HepG2 (cell line): ENCODE measurements around the gene PRADC1. TPM values are rescaled to one million over a fixed set of nuclear protein-coding genes. Genes with fewer than 3 reads are reported as not detected.

ENCODE experiments used
- ARID2 ChIP-seq: sonication (generic); formaldehyde crosslinking; IDR thresholded peaks from 2 replicates; pipeline ENCODE4 v1.8.1; 2022; ENCODE audit warnings: mild to moderate bottlenecking, missing genetic modification reagents, borderline replicate concordance
- CSRNP2 ChIP-seq: sonication (generic); formaldehyde crosslinking; conservative IDR thresholded peaks from 2 replicates; pipeline ENCODE4 v1.8.0; 2022; ENCODE audit warnings: low read depth, missing genetic modification reagents
- KDM6A ChIP-seq: IDR thresholded peaks from 2 replicates; pipeline ENCODE4 v1.6.1; 2016; ENCODE audit warnings: low read depth
- KMT2B ChIP-seq: IDR thresholded peaks from 2 replicates; pipeline ENCODE4 v1.6.1; 2016; ENCODE audit warnings: missing genetic modification reagents, missing compliant biosample characterization
- MAX ChIP-seq: IDR thresholded peaks from 2 replicates; pipeline ENCODE4 v1.6.1; 2012; ENCODE audit warnings: inconsistent platforms
- MTF2 ChIP-seq: sonication (generic); formaldehyde crosslinking; IDR thresholded peaks from 2 replicates; pipeline ENCODE4 v1.5.0; 2020; ENCODE audit warnings: missing genetic modification reagents, borderline replicate concordance
- MYC ChIP-seq: sonication (generic); formaldehyde crosslinking; IDR thresholded peaks from 2 replicates; pipeline ENCODE4 v1.9.0; 2021; ENCODE audit warnings: missing genetic modification reagents, borderline replicate concordance
- NFAT5 ChIP-seq: sonication (generic); formaldehyde crosslinking; IDR thresholded peaks from 2 replicates; pipeline ENCODE4 v1.4.0; 2020; ENCODE audit warnings: missing genetic modification reagents
- NR2F2 ChIP-seq: IDR thresholded peaks from 2 replicates; pipeline ENCODE4 v1.6.1; 2012; ENCODE audit warnings: low read depth, inconsistent platforms, borderline replicate concordance
- NR2F6 ChIP-seq, 2 experiments: IDR thresholded peaks; 2 replicates each; pipeline ENCODE4 v1.6.1; 2016; ENCODE audit warnings: antibody characterized with exemption in 1 of 2, mild to moderate bottlenecking in 1 of 2
- PCBP1 ChIP-seq: fragments of 200-400 bp; formaldehyde crosslinking; IDR thresholded peaks from 2 replicates; pipeline ENCODE4 v1.6.1; 2017; ENCODE audit warnings: mild to moderate bottlenecking, low read depth, low read length, borderline replicate concordance
- REXO4 ChIP-seq: sonication (generic); formaldehyde crosslinking; IDR thresholded peaks from 2 replicates; pipeline ENCODE4 v1.8.0; 2022; ENCODE audit warnings: missing genetic modification reagents, mild to moderate bottlenecking, borderline replicate concordance
- ZBTB42 ChIP-seq: sonication (generic); formaldehyde crosslinking; IDR thresholded peaks from 2 replicates; pipeline ENCODE4 v1.5.0; 2020; ENCODE audit warnings: mild to moderate bottlenecking, missing genetic modification reagents
- ZFY ChIP-seq: sonication (generic); formaldehyde crosslinking; IDR thresholded peaks from 2 replicates; pipeline ENCODE4 v1.4.0; 2020; ENCODE audit warnings: missing genetic modification reagents
- ZNF10 ChIP-seq: sonication (generic); formaldehyde crosslinking; IDR thresholded peaks from 2 replicates; pipeline ENCODE4 v1.4.0; 2020; ENCODE audit warnings: mild to moderate bottlenecking, low read depth, missing genetic modification reagents, borderline replicate concordance
- ZNF264 ChIP-seq: sonication (generic); formaldehyde crosslinking; IDR thresholded peaks from 2 replicates; pipeline ENCODE4 v1.4.0; 2020; ENCODE audit warnings: missing genetic modification reagents
- ZNF326 ChIP-seq: sonication (generic); formaldehyde crosslinking; IDR thresholded peaks from 2 replicates; pipeline ENCODE4 v1.4.0; 2020; ENCODE audit warnings: missing genetic modification reagents, borderline replicate concordance
- ZNF383 ChIP-seq: sonication (generic); formaldehyde crosslinking; IDR thresholded peaks from 2 replicates; pipeline ENCODE4 v1.4.0; 2020; ENCODE audit warnings: missing genetic modification reagents, mild to moderate bottlenecking, borderline replicate concordance
- ZNF773 ChIP-seq: sonication (generic); formaldehyde crosslinking; IDR thresholded peaks from 2 replicates; pipeline ENCODE4 v1.4.0; 2020; ENCODE audit warnings: missing genetic modification reagents, borderline replicate concordance
- ZNF780A ChIP-seq: sonication (generic); formaldehyde crosslinking; IDR thresholded peaks from 2 replicates; pipeline ENCODE4 v1.8.0; 2022; ENCODE audit warnings: mild to moderate bottlenecking, missing genetic modification reagents, moderate library complexity
- ZSCAN12 ChIP-seq: sonication (generic); formaldehyde crosslinking; IDR thresholded peaks from 2 replicates; pipeline ENCODE4 v1.9.0; 2021; ENCODE audit warnings: mild to moderate bottlenecking, missing genetic modification reagents
- polyA plus RNA-seq, 8 experiments: library from polyadenylated mRNA; depleted of rRNA in 3 of 8; stranded (reverse) in 7 of 8; unstranded in 1 of 8; fragments of >200 nt; fragmentation: Illumina TruSeq in 4 of 8; extraction: Trizol in 4 of 8; gene quantifications; 2 replicates each; pipeline versions ENCODE4 v1.2.1 to v1.2.3, GENCODE V29; 2011 to 2016; ENCODE audit warnings: low read depth in 4 of 8, missing spikeins in 1 of 8, mixed read lengths in 1 of 8; ENCODE audit not compliant: insufficient read depth in 1 of 8
- total RNA-seq, 5 experiments: library from RNA; depleted of rRNA; stranded (reverse); fragments of >200 nt; fragmentation: Illumina TruSeq; extraction: Trizol; gene quantifications; 2 replicates each; pipeline ENCODE4 v1.2.3, GENCODE V29; 2016; ENCODE audit warnings: low read depth in 1 of 5

PRADC1 gene
- total and polyA plus RNA-seq, 2 of the 13 experiments (the other 11 are each of a cell fraction or from before 2014, with no cell fraction given) = 12.1 to 37.2 TPM

- TF ChIP-seq NFAT5 (CRISPR knock-in tag) (peak; percentile 97), NR2F6 (IDR thresholded peaks at IDR 0.05) (no peak), NR2F6 (CRISPR knock-in tag; IDR thresholded peaks at IDR 0.05) (peak; percentile 36; the same call in 1 of the 2 replicates), ZNF264 (CRISPR knock-in tag) (peak; percentile 75; the same call in 1 of the 2 replicates), ZBTB42 (peak; percentile 63; the same call in 1 of the 2 replicates), CSRNP2 (CRISPR knock-in tag) (no peak), KDM6A (CRISPR knock-in tag) (no peak), PCBP1 (peak; percentile 86; the same call in 1 of the 2 replicates), ZNF326 (no peak), ZNF383 (CRISPR knock-in tag) (peak; percentile 75; the same call in 1 of the 2 replicates), ZFY (CRISPR knock-in tag) (peak; percentile 99), KMT2B (peak; percentile 92), MYC (CRISPR knock-in tag) (peak; percentile 99), REXO4 (no peak), ZNF780A (peak; percentile 83; the same call in 1 of the 2 replicates), ZSCAN12 (CRISPR knock-in tag) (peak; percentile 53; the same call in 1 of the 2 replicates), MAX (peak; percentile 96), MTF2 (CRISPR knock-in tag) (no peak), ZNF10 (CRISPR knock-in tag) (no peak), ZNF773 (CRISPR knock-in tag) (peak; percentile 4; the same call in 1 of the 2 replicates), ARID2 (CRISPR knock-in tag) (peak; percentile 84; the same call in 1 of the 2 replicates), NR2F2 (no peak; the same call in 1 of the 2 replicates)
Observed at GRCh38 chr2:73233932-73234832, 1.1 kb upstream of the PRADC1 start, which contains the start of gene CCT7 (continued).
